Lower leg skin (tissue), 4 donors: ENCODE measurements around the gene SPNS2. TPM values are rescaled to one million over a fixed set of nuclear protein-coding genes. Genes with fewer than 3 reads are reported as not detected.

ENCODE experiments used
- DNase-seq, 2 donors: peaks; one replicate each; pipeline ENCODE4 v3.0.0-alpha.2; 2019; ENCODE audit warnings: low spot score in 2 of 2
- H3K4me3 ChIP-seq: fragments of 200-600 bp; sonication (generic); 2 replicates; pipeline ENCODE4 v1.5.1; 2017; ENCODE audit warnings: mild to moderate bottlenecking, low read depth; ENCODE audit not compliant: poor library complexity, severe bottlenecking
- POLR2A ChIP-seq, 2 donors: fragments of 450-650 bp; IDR thresholded peaks; one replicate each; pipeline ENCODE4 v1.6.1; 2016 to 2017; ENCODE audit warnings: antibody characterized with exemption in 2 of 2, mild to moderate bottlenecking in 1 of 2, moderate library complexity in 1 of 2
- WGBS, 2 donors: methylation state at CpG; one replicate each; pipeline ENCODE4 v1.1.5; 2018; 5-methylcytosine and 5-hydroxymethylcytosine counted together
- intact Hi-C: fragments of 100-400 bp; cut with DNase I; formaldehyde crosslinking; loops from one replicate; pipeline ENCODE4 v1.15.0; 2023; ENCODE audit warnings: low total_unique reads
- total RNA-seq, 4 donors: library from RNA; depleted of rRNA; stranded (reverse); fragments of >200 nt; gene quantifications; one replicate each; pipeline ENCODE4 v1.1.0, GENCODE V29; 2016
- TF ChIP-seq, protein P1 (sequence below), 3 donors: fragments of 450-650 bp; IDR thresholded peaks; one replicate each; pipeline ENCODE4 v1.5.1; 2016; ENCODE audit warnings: antibody characterized with exemption in 3 of 3, mild to moderate bottlenecking in 3 of 3, moderate library complexity in 2 of 3

The SPNS2 gene
- total RNA-seq, 4 donors from 2014 or later, result 74.9 to 132 (median 87.5) TPM

DNA sequence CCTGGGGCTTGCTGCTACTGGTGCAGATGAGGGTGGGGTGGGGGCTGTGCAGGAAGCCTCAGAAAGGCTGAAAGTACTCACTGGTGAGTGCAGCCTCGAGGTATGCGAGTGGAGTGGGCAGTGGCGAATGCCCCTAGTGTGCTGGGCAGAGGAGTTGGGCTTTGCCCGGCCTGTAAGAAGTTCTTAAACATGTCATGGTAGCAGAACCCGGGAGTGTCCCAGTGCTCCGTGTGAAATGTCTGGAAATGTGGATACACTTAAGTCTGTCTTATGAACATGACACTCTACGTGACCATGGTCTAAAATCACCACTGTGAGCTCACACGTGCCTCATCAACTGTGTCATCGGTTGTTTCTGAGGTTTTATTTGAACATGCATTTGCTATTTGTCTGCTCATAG lies 87.4 kb downstream of the SPNS2 start:
- no peak for TF ChIP-seq POLR2A (IDR thresholded peaks at IDR 0.05)
- TF ChIP-seq, protein P1, sequence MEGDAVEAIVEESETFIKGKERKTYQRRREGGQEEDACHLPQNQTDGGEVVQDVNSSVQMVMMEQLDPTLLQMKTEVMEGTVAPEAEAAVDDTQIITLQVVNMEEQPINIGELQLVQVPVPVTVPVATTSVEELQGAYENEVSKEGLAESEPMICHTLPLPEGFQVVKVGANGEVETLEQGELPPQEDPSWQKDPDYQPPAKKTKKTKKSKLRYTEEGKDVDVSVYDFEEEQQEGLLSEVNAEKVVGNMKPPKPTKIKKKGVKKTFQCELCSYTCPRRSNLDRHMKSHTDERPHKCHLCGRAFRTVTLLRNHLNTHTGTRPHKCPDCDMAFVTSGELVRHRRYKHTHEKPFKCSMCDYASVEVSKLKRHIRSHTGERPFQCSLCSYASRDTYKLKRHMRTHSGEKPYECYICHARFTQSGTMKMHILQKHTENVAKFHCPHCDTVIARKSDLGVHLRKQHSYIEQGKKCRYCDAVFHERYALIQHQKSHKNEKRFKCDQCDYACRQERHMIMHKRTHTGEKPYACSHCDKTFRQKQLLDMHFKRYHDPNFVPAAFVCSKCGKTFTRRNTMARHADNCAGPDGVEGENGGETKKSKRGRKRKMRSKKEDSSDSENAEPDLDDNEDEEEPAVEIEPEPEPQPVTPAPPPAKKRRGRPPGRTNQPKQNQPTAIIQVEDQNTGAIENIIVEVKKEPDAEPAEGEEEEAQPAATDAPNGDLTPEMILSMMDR (IDR thresholded peaks at IDR 0.05), result no peak
- no peak overlapping the region for H3K4me3 ChIP-seq

DNA sequence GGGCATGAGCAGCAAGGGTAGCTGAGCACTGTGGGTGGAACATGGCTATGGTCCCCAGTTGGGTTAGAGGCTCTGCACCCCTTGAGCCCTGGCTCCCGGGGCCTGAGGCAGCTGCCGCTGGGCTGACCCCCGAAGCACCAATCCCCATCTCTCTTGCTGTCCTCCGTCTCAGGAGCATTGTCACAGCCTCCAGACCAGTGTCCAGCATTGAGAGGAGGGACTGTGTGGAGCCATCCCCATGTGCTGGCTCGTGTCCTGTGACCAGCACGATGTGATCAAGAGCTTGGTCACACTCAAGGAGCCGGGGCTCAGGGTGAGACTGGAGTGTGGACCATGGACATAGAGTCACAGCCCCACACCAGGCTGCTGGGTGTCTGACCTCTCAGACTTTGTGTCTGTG lies 88.5 kb downstream of the SPNS2 start:
- 91 to 92% methylated on average over 4 to 7 of the region's 7 CpGs for WGBS, 2 donors
- intact Hi-C loops, result no loop called here
- no peak for TF ChIP-seq POLR2A (IDR thresholded peaks at IDR 0.05)
- TF ChIP-seq, protein P1 (IDR thresholded peaks at IDR 0.05), result no peak
- H3K4me3 ChIP-seq, result no peak overlapping the region
- DNase-seq, result no peak

More for the DNA sequence above, 87.4 kb downstream of the SPNS2 start:
- DNase-seq, result no peak
- WGBS, 2 donors, result 84 to 85% methylated on average over 9 of the region's 9 CpGs
- intact Hi-C loops, result no loop called here

DNA sequence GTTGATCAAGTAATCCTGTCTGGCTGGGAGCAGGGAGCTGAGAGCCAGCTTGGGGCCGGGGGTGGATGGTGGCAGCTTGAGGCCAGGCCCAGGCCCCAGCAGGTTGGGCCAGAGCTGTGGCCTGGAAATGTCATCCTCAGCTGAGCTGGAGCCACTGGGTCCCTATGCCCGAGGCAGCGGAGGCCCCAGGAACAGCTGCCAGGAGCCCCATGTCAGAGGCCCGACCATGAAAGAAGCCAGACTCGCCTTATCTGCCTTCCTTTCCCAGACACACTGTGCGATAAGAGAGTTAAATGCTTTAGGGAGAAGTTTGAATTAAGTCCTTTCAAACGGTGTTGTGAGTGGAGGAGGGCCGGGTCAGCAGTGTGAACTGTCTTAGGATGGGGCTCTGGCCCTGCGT lies 89.1 kb downstream of the SPNS2 start:
- intact Hi-C loops, result no loop called here
- 73 to 75% methylated on average over 6 to 9 of the region's 9 CpGs for WGBS, 2 donors
- TF ChIP-seq, protein P1 (IDR thresholded peaks at IDR 0.05), result no peak
- no peak for TF ChIP-seq POLR2A (IDR thresholded peaks at IDR 0.05)
- no peak overlapping the region for H3K4me3 ChIP-seq
- DNase-seq, result no peak

DNA sequence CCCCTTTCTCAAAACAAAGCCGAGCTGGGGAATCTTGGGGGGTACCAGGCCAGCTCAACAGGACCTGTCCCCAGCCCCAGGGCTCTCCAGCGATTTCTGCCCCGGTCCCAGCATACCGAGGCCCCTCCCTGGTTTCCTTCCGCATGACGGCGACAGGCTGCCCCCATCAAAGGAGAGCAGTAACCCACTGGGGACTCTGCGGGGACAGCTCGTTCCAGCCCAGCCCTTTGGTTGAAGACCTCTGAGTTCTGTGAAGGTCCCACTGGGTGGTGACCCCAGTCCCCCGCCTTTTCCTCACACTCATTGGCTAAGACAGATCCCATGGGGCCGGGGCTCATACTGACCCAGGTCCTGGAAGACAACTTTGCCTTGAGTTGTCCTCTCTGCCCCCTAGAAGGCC lies 89.7 kb downstream of the SPNS2 start:
- no peak for DNase-seq
- H3K4me3 ChIP-seq, result no peak overlapping the region
- intact Hi-C loops, result no loop called here
- no peak for TF ChIP-seq POLR2A (IDR thresholded peaks at IDR 0.05)
- TF ChIP-seq, protein P1 (IDR thresholded peaks at IDR 0.05), result no peak
- 63 to 75% methylated on average over 10 to 11 of the region's 11 CpGs for WGBS, 2 donors

Other genes starting within 250 kb of the SPNS2 start
- 10 to 100 TPM; 30.7 to 35.7 (median 32.7) TPM for gene ANKFY1, start 234.9 kb upstream of the SPNS2 start, total RNA-seq
- 10 to 100 TPM; 72.3 to 84.3 (median 78.5) TPM for gene UBE2G1, start 132.2 kb upstream of the SPNS2 start, total RNA-seq
- under 1 TPM in 2 of 4 donors, not detected in 2; 0.16 to 0.56 TPM for gene SPNS3, start 64.9 kb upstream of the SPNS2 start, total RNA-seq
- gene MYBBP1A, start 56.5 kb downstream of the SPNS2 start, total RNA-seq, result 10 to 100 TPM; 53.9 to 83.7 (median 54.5) TPM
- 100 to 1,000 TPM; 133 to 232 (median 184) TPM for gene GGT6, start 61.7 kb downstream of the SPNS2 start, total RNA-seq
- gene SMTNL2, start 85.6 kb downstream of the SPNS2 start, total RNA-seq, result 1 to 10 TPM in 2 of 4 donors, under 1 TPM in 1, not detected in 1; 0.25 to 3.0 (median 1.0) TPM
- gene ALOX15, start 142.8 kb downstream of the SPNS2 start, total RNA-seq, result under 1 TPM in 2 of 4 donors, not detected in 2; 0.54 to 0.68 TPM
- gene PELP1, start 205.3 kb downstream of the SPNS2 start, total RNA-seq, result 10 to 100 TPM; 20.5 to 78.4 (median 26.0) TPM
- 10 to 100 TPM in 3 of 4 donors, 1 to 10 TPM in 1; 8.5 to 16.4 (median 11.8) TPM for gene ARRB2, start 211.8 kb downstream of the SPNS2 start, total RNA-seq
- gene MED11, start 232.5 kb downstream of the SPNS2 start, total RNA-seq, result 10 to 100 TPM; 22.9 to 47.0 (median 40.9) TPM
- 1 to 10 TPM in 2 of 4 donors, under 1 TPM in 1, not detected in 1; 0.46 to 1.7 (median 1.2) TPM for gene ZMYND15, start 241.0 kb downstream of the SPNS2 start, total RNA-seq
- gene CXCL16, start 241.0 kb downstream of the SPNS2 start, total RNA-seq, result 10 to 100 TPM; 25.0 to 28.1 (median 25.5) TPM